T-helper 2 cell (primary cell): Measurements from ENCODE around the gene FUT8.

Experiments
- DNase-seq, 5 experiments: peaks; one replicate each; pipeline versions ENCODE4 v3.0.0 to v3.0.0-alpha.2; 2012 to 2022

The FUT8 gene

GRCh38 chr14:65718629-65719028 lies 306.1 kb downstream of the FUT8 start:
- DNase-seq: no peak

GRCh38 chr14:65720171-65720570 lies 307.6 kb downstream of the FUT8 start:
- DNase-seq: no peak

- no peak for DNase-seq
Observed at GRCh38 chr14:65720743-65721142, 308.2 kb downstream of the FUT8 start.

GRCh38 chr14:65723348-65723747 lies 310.8 kb downstream of the FUT8 start:
- peak in 1 of 5 experiments; percentile 64 for DNase-seq

GRCh38 chr14:65728604-65729003 lies 316.1 kb downstream of the FUT8 start:
- no peak for DNase-seq

GRCh38 chr14:65729566-65729965 lies 317.0 kb downstream of the FUT8 start:
- DNase-seq: no peak

GRCh38 chr14:65731933-65732506 lies 319.5 kb downstream of the FUT8 start:
- DNase-seq: peak in 1 of 5 experiments; percentile 69

- DNase-seq: no peak
Observed at GRCh38 chr14:65738339-65738738, 325.8 kb downstream of the FUT8 start.

- no peak for DNase-seq
Observed at GRCh38 chr14:65745396-65746190, 333.1 kb downstream of the FUT8 start.

- no peak for DNase-seq
Observed at GRCh38 chr14:65748796-65749195, 336.3 kb downstream of the FUT8 start.

GRCh38 chr14:65749287-65749686 lies 336.8 kb downstream of the FUT8 start:
- no peak for DNase-seq

GRCh38 chr14:65750906-65751305 lies 338.4 kb downstream of the FUT8 start:
- DNase-seq: no peak

GRCh38 chr14:65751510-65751909 lies 339.0 kb downstream of the FUT8 start:
- DNase-seq: no peak

GRCh38 chr14:65753061-65753460 lies 340.5 kb downstream of the FUT8 start:
- DNase-seq: no peak

GRCh38 chr14:65755331-65755730 lies 342.8 kb downstream of the FUT8 start:
- no peak for DNase-seq

GRCh38 chr14:65756880-65757279 lies 344.4 kb downstream of the FUT8 start:
- no peak for DNase-seq

- no peak for DNase-seq
Observed at GRCh38 chr14:65769151-65769550, 356.6 kb downstream of the FUT8 start.

- no peak for DNase-seq
Observed at GRCh38 chr14:65770681-65771080, 358.2 kb downstream of the FUT8 start.

GRCh38 chr14:65771271-65771670 lies 358.7 kb downstream of the FUT8 start:
- no peak for DNase-seq

- no peak for DNase-seq
Observed at GRCh38 chr14:65772466-65772865, 359.9 kb downstream of the FUT8 start.

GRCh38 chr14:65772921-65773574 lies 360.5 kb downstream of the FUT8 start:
- DNase-seq: no peak

- no peak for DNase-seq
Observed at GRCh38 chr14:65774041-65774440, 361.5 kb downstream of the FUT8 start.

- DNase-seq: no peak
Observed at GRCh38 chr14:65776193-65776852, 363.8 kb downstream of the FUT8 start.
